Stomach (tissue), 19 donors: ENCODE measurements around the gene SLC4A7. TPM values are rescaled to one million over a fixed set of nuclear protein-coding genes. Genes with fewer than 3 reads are reported as not detected.
"Not testable (repeated sequence)": the region's sequence is repeated elsewhere in the genome, so short reads cannot be mapped to it uniquely, and the experiment has no call there.

ENCODE experiments used
- DNase-seq, 2 donors: peaks; one replicate each; pipeline versions ENCODE4 v3.0.0 to v3.0.0-alpha.2; 2013 to 2019
- H3K27ac ChIP-seq, 5 donors: fragments of 200-600 bp in 4 of 5; sonication (generic) in 4 of 5; one replicate each; pipeline ENCODE4 v1.5.1; 2013 to 2019; ENCODE audit warnings: mild to moderate bottlenecking in 1 of 5, moderate library complexity in 1 of 5
- H3K27me3 ChIP-seq, 3 donors: fragments of 200-600 bp; sonication (generic); one replicate each; pipeline ENCODE4 v1.5.1; 2017 to 2019; ENCODE audit warnings: mixed run types in 1 of 3
- H3K36me3 ChIP-seq, 4 donors: fragments of 200-600 bp; sonication (generic); 1 replicate in 3 of 4; 2 replicates in 1 of 4; pipeline ENCODE4 v1.5.1; 2016 to 2019
- H3K4me1 ChIP-seq, 4 donors: fragments of 200-600 bp; sonication (generic); one replicate each; pipeline ENCODE4 v1.5.1; 2016 to 2019
- H3K4me3 ChIP-seq, 4 donors: fragments of 200-600 bp; sonication (generic) in 3 of 4; one replicate each; pipeline ENCODE4 v1.5.1; 2016 to 2019; ENCODE audit warnings: mild to moderate bottlenecking in 1 of 4
- H3K9me3 ChIP-seq, 4 donors: fragments of 200-600 bp; sonication (generic); one replicate each; pipeline ENCODE4 v1.5.1; 2016 to 2019
- CTCF ChIP-seq, 7 experiments: fragments of 450-650 bp in 4 of 7; fragments of 200-600 bp in 3 of 7; sonication (generic) in 3 of 7; IDR thresholded peaks; one replicate each; pipeline ENCODE4 v1.5.1; 2016 to 2019; ENCODE audit warnings: antibody characterized with exemption in 7 of 7, control low read depth in 2 of 7, mild to moderate bottlenecking in 1 of 7
- EP300 ChIP-seq: sonication (generic); formaldehyde crosslinking; IDR thresholded peaks from one replicate; pipeline ENCODE4 v1.6.1; 2017; ENCODE audit warnings: antibody characterized with exemption
- POLR2A ChIP-seq, 4 donors: fragments of 450-650 bp; IDR thresholded peaks; one replicate each; pipeline ENCODE4 v1.6.1; 2016; ENCODE audit warnings: antibody characterized with exemption in 4 of 4, control low read depth in 2 of 4, mild to moderate bottlenecking in 1 of 4, moderate library complexity in 1 of 4
- POLR2AphosphoS5 ChIP-seq, 3 donors: sonication (generic); formaldehyde crosslinking; IDR thresholded peaks; one replicate each; pipeline ENCODE4 v1.6.1; 2016; ENCODE audit warnings: antibody characterized with exemption in 3 of 3
- WGBS, 5 donors: extraction: QIAGEN DNeasy Blood & Tissue Kit in 3 of 5; methylation state at CpG; one replicate each; pipeline versions ENCODE4 v1.1.5 to v1.1.7; 2013 to 2018; 5-methylcytosine and 5-hydroxymethylcytosine counted together
- intact Hi-C: fragments of 100-400 bp; cut with DNase I; formaldehyde crosslinking; loops from one replicate; pipeline ENCODE4 v1.15.1; 2023; ENCODE audit warnings: low total_unique reads
- long read RNA-seq, 10 donors: transcript quantifications; one replicate each; lab custom pipeline, GENCODE V29; 2026
- polyA plus RNA-seq, 3 donors: library from polyadenylated mRNA; stranded (reverse); fragments of 200-250 nt; gene quantifications; one replicate each; pipeline ENCODE4 v1.2.3, GENCODE V29; 2013
- total RNA-seq, 5 donors: library from RNA; depleted of rRNA; stranded (reverse); fragments of >200 nt; gene quantifications; one replicate each; pipeline versions ENCODE4 v1.1.0 to v1.2.3, GENCODE V29; 2014 to 2016
- donor health status: healthy with polysubstance abuse.
- donor health status: Bipolar disorder and iron deficiency.
- donor health status: healthy.

SLC4A7 gene
- total RNA-seq (100 to 1,000 TPM in 2 of 5 donors, 10 to 100 TPM in 3; 16.9 to 212 (median 68.8) TPM), polyA plus RNA-seq (1 to 10 TPM; 1.6 to 9.2 (median 3.7) TPM)
- long read RNA-seq, donor 1, partial matches to known transcripts = 0 of 1 reads
- long read RNA-seq, donor 1, other reads (novel, unspliced or antisense) = 0 of 1 reads
- long read RNA-seq, donor 2 = 0 reads
- long read RNA-seq, donor 3, partial matches to known transcripts = 0 of 1 reads
- long read RNA-seq, donor 3, other reads (novel, unspliced or antisense) = 0 of 1 reads
- long read RNA-seq, donor 4 = 0 reads
- long read RNA-seq, donor 5 = 0 reads
- long read RNA-seq, donor 6 = 0 reads
- long read RNA-seq, donor 7 = 0 reads
- long read RNA-seq, donor 8 = 0 reads
- long read RNA-seq, donor 9 = 0 reads
- long read RNA-seq, donor 10, partial matches to known transcripts = 0 of 1 reads
- long read RNA-seq, donor 10, other reads (novel, unspliced or antisense) = 0 of 1 reads

GRCh38 chr3:27484015-27484844 lies at the start of gene SLC4A7:
TSS of gene SLC4A7 (minus strand) at chr3:27484384. CDS start at chr3:27484126, 258 bp downstream.
- peak; percentile 99 for DNase-seq
- H3K4me3 ChIP-seq = peak within 1 kb of the TSS; percentile 70 to 95 (median 82)
- peak within 1 kb of the TSS; percentile 90 to 99 (median 94) for H3K27ac ChIP-seq
- no peaks in the 10 kb centered on the region for H3K27me3 ChIP-seq
- TF ChIP-seq EP300 = no peak
- TF ChIP-seq POLR2A (IDR thresholded peaks at IDR 0.05) = peak in 2 of 4 donors; percentile 36 to 90
- peak; percentile 95 to 98 (median 98) for TF ChIP-seq POLR2AphosphoS5 (IDR thresholded peaks at IDR 0.05)
- peaks cover 0 to 57% (median 29%) of the 10 kb centered on the region in 4 donors for H3K4me1 ChIP-seq
- H3K9me3 ChIP-seq = no peaks in the 10 kb centered on the region
- H3K36me3 ChIP-seq = no peaks in the 10 kb centered on the region
- intact Hi-C loops = no loop called here
- 0 to 1% (median 0%) methylated on average over 12 to 98 of the region's 100 CpGs for WGBS, 5 donors

GRCh38 chr3:27533261-27533607 lies 49.0 kb upstream of the SLC4A7 start:
- 33 to 41% (median 37%) methylated on average over 4 of the region's 4 CpGs for WGBS, 5 donors
- no peaks in the 10 kb centered on the region for H3K36me3 ChIP-seq
- no peaks in the 10 kb centered on the region for H3K27me3 ChIP-seq
- H3K27ac ChIP-seq = peak overlapping the region in 3 of 5 donors; percentile 72 to 83 (median 79)
- DNase-seq = peak in 1 of 2 donors; percentile 23
- no peak for TF ChIP-seq POLR2A (IDR thresholded peaks at IDR 0.05)
- no peak for TF ChIP-seq CTCF (IDR thresholded peaks at IDR 0.05)
- TF ChIP-seq POLR2AphosphoS5 (IDR thresholded peaks at IDR 0.05) = no peak
- TF ChIP-seq EP300 = no peak
- H3K4me3 ChIP-seq = no peak overlapping the region
- no peaks in the 10 kb centered on the region for H3K9me3 ChIP-seq
- H3K4me1 ChIP-seq = peaks cover 13 to 31% (median 22%) of the 10 kb centered on the region in 4 donors
- intact Hi-C loops = no loop called here

- Histone ChIP-seq H3K27me3 (no peaks in the 10 kb centered on the region), H3K4me1 (peaks cover 13 to 31% (median 22%) of the 10 kb centered on the region in 4 donors), H3K9me3 (no peaks in the 10 kb centered on the region), H3K4me3 (no peak overlapping the region), H3K36me3 (no peaks in the 10 kb centered on the region), H3K27ac (peak overlapping the region in 3 of 5 donors; percentile 72 to 83 (median 79))
- intact Hi-C loops = no loop called here
- no peak for TF ChIP-seq EP300
- no peak for TF ChIP-seq POLR2AphosphoS5 (IDR thresholded peaks at IDR 0.05)
- TF ChIP-seq CTCF (IDR thresholded peaks at IDR 0.05) = no peak
- no peak for TF ChIP-seq POLR2A (IDR thresholded peaks at IDR 0.05)
- 87 to 98% (median 92%) methylated on average over 8 of the region's 8 CpGs for WGBS, 5 donors
- no peak for DNase-seq
Observed at GRCh38 chr3:27532426-27533260, 48.5 kb upstream of the SLC4A7 start.

GRCh38 chr3:27531193-27531751 lies 47.1 kb upstream of the SLC4A7 start:
- WGBS, 5 donors = 93 to 96% (median 94%) methylated on average over 8 of the region's 8 CpGs
- intact Hi-C loops, H3K9me3 ChIP-seq, DNase-seq, H3K27ac ChIP-seq, H3K36me3 ChIP-seq, H3K27me3 ChIP-seq, H3K4me3 ChIP-seq: not testable (repeated sequence)
- peaks cover 13 to 31% (median 22%) of the 10 kb centered on the region in 4 donors for H3K4me1 ChIP-seq
